KOPT-K1 (cell line): Measurements from ENCODE around the gene PRRT3.
A peak's percentile ranks its signal among the peaks of the same experiment; 100 is the strongest.

Experiments
- H3K27ac ChIP-seq: fragments of 200-600 bp; sonication (generic); 2 replicates; pipeline ENCODE4 v1.5.1; 2016; ENCODE audit warnings: antibody characterized with exemption, mild to moderate bottlenecking, low read depth, low read length; ENCODE audit not compliant: poor library complexity, severe bottlenecking
- H3K36me3 ChIP-seq: fragments of 200-600 bp; sonication (generic); 2 replicates; pipeline ENCODE4 v1.5.1; 2017; ENCODE audit warnings: antibody characterized with exemption, mild to moderate bottlenecking, low read length, moderate library complexity; ENCODE audit not compliant: insufficient read depth
- H3K9me3 ChIP-seq: fragments of 200-600 bp; sonication (generic); 2 replicates; pipeline ENCODE4 v1.5.1; 2017; ENCODE audit warnings: antibody characterized with exemption, low read length, mild to moderate bottlenecking; ENCODE audit not compliant: insufficient read depth, poor library complexity, severe bottlenecking

Gene PRRT3

GRCh38 chr3:9951962-9952805, at the start of gene PRRT3:
Gene PRRT3 (minus strand): TSS chr3:9952408. CDS start chr3:9950115, 2,293 bp downstream.
- H3K27ac ChIP-seq = peak within 1 kb of the TSS; percentile 15
- H3K36me3 ChIP-seq = no peaks in the 10 kb centered on the region
- H3K9me3 ChIP-seq = no peaks in the 10 kb centered on the region

- no peaks in the 10 kb centered on the region for H3K9me3 ChIP-seq
- H3K27ac ChIP-seq = no peak overlapping the region
- H3K36me3 ChIP-seq = peaks cover 89% of the 10 kb centered on the region
These were observed 48.5 kb upstream of the PRRT3 start for GRCh38 chr3:10000686-10001085.

DNA sequence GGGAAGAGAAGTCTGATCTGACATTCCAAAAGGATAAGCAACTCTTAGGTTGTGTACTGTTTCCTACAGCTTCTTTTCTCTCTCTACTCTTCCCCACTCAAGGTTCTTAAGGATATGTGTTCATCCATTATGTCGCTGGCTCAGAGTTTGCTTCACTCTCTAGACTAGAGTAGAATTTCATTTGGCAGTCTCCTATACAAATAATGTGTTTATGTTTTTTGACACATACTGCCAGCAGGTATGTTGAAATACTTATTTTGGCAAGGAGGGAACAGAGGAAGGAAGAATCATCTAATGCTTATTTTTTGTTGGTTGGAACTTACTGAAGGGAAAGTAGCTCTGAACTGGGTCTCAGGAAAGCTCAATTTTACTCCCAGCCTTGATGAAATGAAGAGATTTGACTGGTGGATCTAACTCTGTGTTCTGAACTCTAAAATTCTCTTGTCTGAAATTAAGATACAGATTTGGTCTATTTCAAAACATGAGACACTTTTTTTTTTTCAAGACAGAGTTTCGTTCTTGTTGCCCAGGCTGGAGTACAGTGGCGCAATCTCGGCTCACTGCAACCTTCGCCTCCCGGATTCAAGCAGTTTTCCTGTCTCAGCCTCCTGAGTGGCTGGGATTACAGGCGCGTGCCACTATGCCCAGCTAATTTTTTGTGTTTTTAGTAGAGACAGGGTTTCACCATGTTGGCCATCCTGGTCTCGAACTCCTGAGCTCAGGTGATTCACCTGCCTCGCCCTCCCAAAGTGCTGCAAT, 42.1 kb upstream of the PRRT3 start:
- no peak overlapping the region for H3K27ac ChIP-seq
- peaks cover 89% of the 10 kb centered on the region for H3K36me3 ChIP-seq

GRCh38 chr3:9986230-9986725, 34.1 kb upstream of the PRRT3 start:
- no peaks in the 10 kb centered on the region for H3K9me3 ChIP-seq
- peaks cover 43% of the 10 kb centered on the region for H3K36me3 ChIP-seq
- H3K27ac ChIP-seq = peak overlapping the region; percentile 73

More for the DNA sequence above, 42.1 kb upstream of the PRRT3 start:
- no peaks in the 10 kb centered on the region for H3K9me3 ChIP-seq

DNA sequence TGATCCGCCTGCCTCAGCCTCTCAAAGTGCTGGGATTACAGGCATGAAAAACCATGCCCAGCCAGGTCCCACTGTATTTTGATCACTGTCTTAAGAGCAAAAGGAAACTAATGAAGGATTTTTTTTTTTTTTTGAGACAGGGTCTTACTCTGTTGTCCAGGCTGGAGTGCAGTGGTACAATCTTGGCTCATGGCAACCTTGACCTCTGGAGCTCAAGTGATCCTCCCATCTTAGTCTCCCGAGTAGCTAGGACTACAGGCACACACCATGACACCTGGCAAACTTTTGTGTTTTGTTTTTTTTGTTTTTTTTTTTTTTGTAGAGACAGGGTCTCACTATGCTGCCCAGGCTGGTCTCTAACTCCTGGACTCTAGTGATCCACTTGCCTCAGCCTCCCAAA, 28.0 kb upstream of the PRRT3 start:
- Histone ChIP-seq H3K27ac (no peak overlapping the region), H3K36me3 (peaks cover 81% of the 10 kb centered on the region), H3K9me3 (no peaks in the 10 kb centered on the region)

- no peak overlapping the region for H3K27ac ChIP-seq
- H3K9me3 ChIP-seq = no peaks in the 10 kb centered on the region
- H3K36me3 ChIP-seq = peaks cover 86% of the 10 kb centered on the region
These were observed 26.6 kb upstream of the PRRT3 start for GRCh38 chr3:9978710-9979305.

DNA sequence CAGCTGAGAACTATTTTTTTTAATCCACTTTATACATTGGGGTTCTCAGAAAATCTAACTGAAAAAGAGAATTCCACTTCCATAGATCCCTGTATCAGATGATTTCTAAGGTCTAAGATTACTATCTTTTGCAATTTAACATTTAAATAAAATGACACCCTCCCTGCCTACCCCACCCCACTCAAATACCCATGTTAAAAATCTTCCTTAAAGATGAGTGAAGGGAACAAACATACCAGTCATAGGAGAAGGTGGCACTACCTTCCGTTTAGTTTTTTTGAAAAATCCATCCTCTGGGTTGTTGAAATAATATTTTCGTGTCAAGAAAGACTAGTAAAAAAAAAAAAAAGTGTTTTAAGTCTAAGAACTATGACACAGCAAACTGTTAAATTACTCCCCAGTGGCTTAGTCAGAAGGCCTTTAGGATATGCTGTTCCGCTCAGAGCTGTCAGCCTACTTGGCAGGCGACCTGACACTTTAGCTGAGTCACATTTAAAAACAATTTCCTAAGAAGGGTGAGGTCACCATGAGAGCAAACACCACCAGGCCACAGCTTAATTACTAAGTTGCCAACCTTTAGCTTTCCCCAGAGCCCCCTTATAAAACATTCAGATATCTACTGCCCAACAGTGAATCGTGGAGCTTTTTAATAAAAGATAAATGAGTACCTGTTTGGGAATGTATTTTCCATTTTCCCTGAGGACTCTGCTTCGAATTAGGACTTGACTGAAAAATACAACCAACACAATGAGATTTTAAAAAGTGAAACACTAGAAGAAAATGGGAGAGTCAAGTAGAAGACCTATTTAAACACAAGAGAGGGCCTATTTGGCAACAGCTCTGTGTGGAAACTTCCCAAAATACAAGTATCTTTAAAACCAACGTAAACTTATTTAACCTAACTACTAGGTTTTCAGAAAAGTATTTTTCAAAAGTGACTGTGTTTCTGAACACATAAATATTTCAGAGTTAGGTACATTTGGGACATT, 24.8 kb upstream of the PRRT3 start:
- peaks cover 94% of the 10 kb centered on the region for H3K36me3 ChIP-seq
- no peak overlapping the region for H3K27ac ChIP-seq
- H3K9me3 ChIP-seq = no peaks in the 10 kb centered on the region

DNA sequence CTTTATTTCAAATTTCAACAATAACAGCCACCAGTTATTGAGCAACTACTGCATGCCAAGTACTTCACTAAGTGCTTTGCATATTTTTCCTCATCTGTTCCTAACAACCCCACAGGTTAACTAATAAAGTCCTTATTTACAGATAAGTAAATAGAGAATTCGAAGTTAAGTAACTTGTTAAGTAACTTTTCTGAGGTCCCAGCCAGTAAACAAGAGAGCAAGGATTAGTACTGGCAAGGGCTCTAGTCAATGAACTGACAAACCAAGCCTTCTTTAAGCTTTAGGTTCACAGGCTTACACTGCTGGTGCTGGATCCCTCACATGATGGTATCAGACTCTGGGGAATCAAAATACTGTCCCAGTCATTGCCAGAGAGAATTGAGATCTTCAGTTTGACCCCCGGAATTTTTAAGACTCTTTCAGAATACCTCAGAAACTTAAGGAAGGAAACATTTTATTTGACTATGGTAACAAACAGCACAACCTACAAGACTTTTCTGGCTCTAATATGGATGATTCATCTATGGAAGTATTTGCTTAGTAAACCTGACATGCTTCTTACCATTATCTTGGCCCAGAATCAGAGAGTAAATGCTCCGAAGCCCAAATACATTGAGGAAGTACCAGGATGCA, 17.9 kb upstream of the PRRT3 start:
- Histone ChIP-seq H3K27ac (no peak overlapping the region), H3K9me3 (no peaks in the 10 kb centered on the region), H3K36me3 (peaks cover 88% of the 10 kb centered on the region)

DNA sequence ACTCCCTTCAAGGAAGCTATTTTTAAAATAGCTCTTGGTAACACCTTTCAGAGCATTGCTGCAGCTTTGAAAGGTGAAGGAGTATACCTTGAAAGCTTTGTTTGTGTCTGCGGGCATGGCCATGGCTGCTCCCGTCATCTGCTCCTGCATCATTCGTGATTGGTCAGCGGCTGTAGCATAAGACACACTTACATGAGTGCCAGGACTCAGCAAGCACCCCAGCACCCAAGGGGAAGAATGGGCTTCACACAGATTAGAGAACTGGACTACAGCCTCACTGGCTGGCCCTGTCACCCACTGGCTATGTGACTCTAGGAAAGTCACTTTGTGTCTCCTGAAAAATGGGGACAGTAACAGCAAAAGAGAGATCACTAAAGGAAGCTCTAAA, 17.4 kb upstream of the PRRT3 start:
- H3K36me3 ChIP-seq = peaks cover 86% of the 10 kb centered on the region
- no peak overlapping the region for H3K27ac ChIP-seq
- no peaks in the 10 kb centered on the region for H3K9me3 ChIP-seq

DNA sequence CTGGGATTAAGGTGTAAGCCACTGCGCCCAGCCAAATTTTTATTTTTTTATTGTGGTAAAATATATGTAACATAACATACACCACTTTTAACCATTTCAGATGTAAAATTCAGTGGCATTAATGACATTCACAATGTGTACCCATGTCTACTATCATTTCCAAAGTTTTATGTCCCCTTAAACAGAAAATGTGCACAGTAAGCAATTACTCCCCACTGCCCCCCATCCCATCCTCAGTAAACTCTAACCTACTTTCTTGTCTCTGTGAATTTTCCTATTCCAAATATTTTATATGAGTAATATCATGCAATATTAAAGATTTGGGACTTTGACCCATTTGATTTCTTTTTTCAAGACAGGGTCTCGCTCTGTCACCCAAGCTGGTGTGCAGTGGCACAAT, 14.6 kb upstream of the PRRT3 start:
- no peaks in the 10 kb centered on the region for H3K9me3 ChIP-seq
- H3K36me3 ChIP-seq = peaks cover 84% of the 10 kb centered on the region
- no peak overlapping the region for H3K27ac ChIP-seq

GRCh38 chr3:9965200-9965875, 13.1 kb upstream of the PRRT3 start:
- Histone ChIP-seq H3K27ac (no peak overlapping the region), H3K9me3 (no peaks in the 10 kb centered on the region), H3K36me3 (peaks cover 73% of the 10 kb centered on the region)

DNA sequence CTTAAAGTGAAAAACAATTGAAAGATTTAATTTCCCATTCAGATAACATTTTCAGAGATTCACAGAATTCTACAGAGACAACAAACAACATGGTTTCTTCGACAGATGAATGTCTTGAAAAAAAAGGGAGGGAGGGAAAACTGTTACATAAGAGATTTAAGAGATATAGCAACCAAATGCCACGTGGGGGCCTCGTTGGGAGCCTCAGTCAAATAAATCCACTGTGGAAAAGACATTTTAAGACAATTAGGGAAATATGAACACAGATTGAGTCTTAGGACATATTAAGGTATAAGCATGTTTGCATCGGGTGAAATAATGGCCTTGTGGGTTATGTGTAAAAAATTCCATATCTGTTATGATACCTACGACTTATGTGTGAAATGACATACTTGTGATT, 5.0 kb upstream of the PRRT3 start:
- peaks cover 8% of the 10 kb centered on the region; the same call in 1 of the 2 replicates for H3K36me3 ChIP-seq
- H3K27ac ChIP-seq = no peak overlapping the region
- H3K9me3 ChIP-seq = no peaks in the 10 kb centered on the region

GRCh38 chr3:9955611-9956352, 3.6 kb upstream of the PRRT3 start:
- no peaks in the 10 kb centered on the region for H3K9me3 ChIP-seq
- no peaks in the 10 kb centered on the region for H3K36me3 ChIP-seq
- no peak overlapping the region for H3K27ac ChIP-seq
